ENCODE measurements around the gene FUT1. TPM values are rescaled to one million over a fixed set of nuclear protein-coding genes. Genes with fewer than 3 reads are reported as not detected.
"Not testable (repeated sequence)": the region's sequence is repeated elsewhere in the genome, so short reads cannot be mapped to it uniquely, and the experiment has no call there.

The FUT1 gene
- total and polyA plus RNA-seq, 2 donors (not counting 1 experiment from before 2014, with no cell fraction given): not detected

- Histone ChIP-seq H3K9ac (ENCODE audit: low read length) (no peak overlapping the region), H2AFZ (ENCODE audit: insufficient read depth, low read depth, low read length, poor library complexity, severe bottlenecking) (no peak overlapping the region), H3K9me3 (ENCODE audit: control extremely low read depth in 1 of 3, control insufficient read depth in 2 of 3, insufficient read depth in 1 of 3, low read length in 2 of 3) (no peaks in the 10 kb centered on the region), H3K79me2 (ENCODE audit: control insufficient read depth, insufficient read depth, low read length) (no peaks in the 10 kb centered on the region), H3K4me3 (ENCODE audit: control extremely low read depth in 1 of 5, extremely low read depth in 1 of 5, insufficient read depth in 1 of 5, low read depth in 2 of 5, low read length in 4 of 5) (no peak overlapping the region), H3K27ac (ENCODE audit: low read length in 2 of 2) (no peak overlapping the region), H3K4me2 (replicated peaks; ENCODE audit: low read depth, low read length, poor library complexity, severe bottlenecking) (no peak overlapping the region), H4K20me1 (ENCODE audit: control insufficient read depth, insufficient read depth, low read length, poor library complexity, severe bottlenecking) (no peaks in the 10 kb centered on the region), H3K4me1 (ENCODE audit: control insufficient read depth in 2 of 2, insufficient read depth in 2 of 2, low read length in 2 of 2) (peaks cover 3 to 10% of the 10 kb centered on the region in 2 donors), H3K36me3 (replicated peaks in 1 of 2; ENCODE audit: control extremely low read depth in 1 of 2, control insufficient read depth in 1 of 2, extremely low read depth in 1 of 2, insufficient read depth in 2 of 2, low read length in 1 of 2) (no peaks in the 10 kb centered on the region), H3K27me3 (replicated peaks in 1 of 4; ENCODE audit: control extremely low read depth in 1 of 4, control insufficient read depth in 3 of 4, insufficient read depth in 4 of 4, low read length in 3 of 4) (no peaks in the 10 kb centered on the region)
- intact Hi-C loops (cut with micrococcal nuclease): loop anchor here (2.0 kb wide), 1 partner anchor 973 kb away; the partner anchor contains the start of gene AP2A1
- ATAC-seq (ENCODE audit: low read depth) (no peak), DNase-seq (no peak)
- peak overlapping the region; percentile 50 for H3K27ac Mint-ChIP-seq
- no peak for TF ChIP-seq EZH2 (IDR thresholded peaks at IDR 0.05; ENCODE audit: borderline replicate concordance, insufficient read depth, low read depth, low read length, poor library complexity, severe bottlenecking)
- WGBS (ENCODE audit: insufficient coverage): 90% methylated on average over 6 of the region's 6 CpGs
- H3K4me3 Mint-ChIP-seq: peak overlapping the region; percentile 98
- no peaks in the 10 kb centered on the region for H3K27me3 Mint-ChIP-seq
- no peaks in the 10 kb centered on the region for H3K9me3 Mint-ChIP-seq (ENCODE audit: insufficient read depth)
- CTCF ChIA-PET: interaction anchor here (0.7 to 17.5 kb wide), 9 partner anchors 12 to 184 kb away, joined by 3 to 553 read pairs (median 8); partner anchors contain the start of genes BCAT2 and HSD17B14
- POLR2A ChIA-PET: interaction anchor here (0.6 to 2.1 kb wide), 3 partner anchors 43 to 177 kb away, joined by 5 to 8 read pairs (median 8); partner anchors contain the start of gene HSD17B14
- H3K4me1 Mint-ChIP-seq: peaks cover 11% of the 10 kb centered on the region
Measured at GRCh38 chr19:48794291-48794690, 41.9 kb upstream of the FUT1 start.

GRCh38 chr19:48793271-48793670 is 40.8 kb upstream of the FUT1 start:
- DNase-seq (no peak), ATAC-seq (ENCODE audit: low read depth) (no peak)
- H3K27me3 ChIP-seq (replicated peaks in 1 of 4; ENCODE audit: control extremely low read depth in 1 of 4, control insufficient read depth in 3 of 4, insufficient read depth in 4 of 4, low read length in 3 of 4): no peaks in the 10 kb centered on the region
- intact Hi-C loops (cut with micrococcal nuclease): no loop called here
- no peaks in the 10 kb centered on the region for H3K27me3 Mint-ChIP-seq
- H2AFZ ChIP-seq (ENCODE audit: insufficient read depth, low read depth, low read length, poor library complexity, severe bottlenecking): no peak overlapping the region
- no peak overlapping the region for H3K4me2 ChIP-seq (replicated peaks; ENCODE audit: low read depth, low read length, poor library complexity, severe bottlenecking)
- no peak overlapping the region for H3K4me3 Mint-ChIP-seq
- H3K36me3 ChIP-seq (replicated peaks in 1 of 2; ENCODE audit: control extremely low read depth in 1 of 2, control insufficient read depth in 1 of 2, extremely low read depth in 1 of 2, insufficient read depth in 2 of 2, low read length in 1 of 2): no peaks in the 10 kb centered on the region
- peaks cover 3 to 10% of the 10 kb centered on the region in 2 donors for H3K4me1 ChIP-seq (ENCODE audit: control insufficient read depth in 2 of 2, insufficient read depth in 2 of 2, low read length in 2 of 2)
- TF ChIP-seq CTCF (IDR thresholded peaks at IDR 0.05) (no peak), EZH2 (IDR thresholded peaks at IDR 0.05; ENCODE audit: borderline replicate concordance, insufficient read depth, low read depth, low read length, poor library complexity, severe bottlenecking) (no peak)
- H3K9me3 Mint-ChIP-seq (ENCODE audit: insufficient read depth): no peaks in the 10 kb centered on the region
- H3K4me1 Mint-ChIP-seq: peaks cover 11% of the 10 kb centered on the region
- no peaks in the 10 kb centered on the region for H3K9me3 ChIP-seq (ENCODE audit: control extremely low read depth in 1 of 3, control insufficient read depth in 2 of 3, insufficient read depth in 1 of 3, low read length in 2 of 3)
- no peak overlapping the region for H3K4me3 ChIP-seq (ENCODE audit: control extremely low read depth in 1 of 5, extremely low read depth in 1 of 5, insufficient read depth in 1 of 5, low read depth in 2 of 5, low read length in 4 of 5)
- no peaks in the 10 kb centered on the region for H3K79me2 ChIP-seq (ENCODE audit: control insufficient read depth, insufficient read depth, low read length)
- H4K20me1 ChIP-seq (ENCODE audit: control insufficient read depth, insufficient read depth, low read length, poor library complexity, severe bottlenecking): no peaks in the 10 kb centered on the region
- no peak overlapping the region for H3K27ac Mint-ChIP-seq
- ChIA-PET CTCF (interaction anchor here (1.0 to 17.5 kb wide), 4 partner anchors 17 to 200 kb away, joined by 3 to 553 read pairs (median 78); partner anchors contain the start of genes BCAT2, GYS1, HSD17B14 and RUVBL2), POLR2A (no interaction called here)
- 77% methylated on average over 4 of the region's 8 CpGs for WGBS (ENCODE audit: insufficient coverage)
- no peak overlapping the region for H3K9ac ChIP-seq (ENCODE audit: low read length)
- no peak overlapping the region for H3K27ac ChIP-seq (ENCODE audit: low read length in 2 of 2)

GRCh38 chr19:48787331-48787730 is 34.9 kb upstream of the FUT1 start:
- H3K4me3 ChIP-seq (ENCODE audit: control extremely low read depth in 1 of 5, extremely low read depth in 1 of 5, insufficient read depth in 1 of 5, low read depth in 2 of 5, low read length in 4 of 5); H3K36me3 ChIP-seq (replicated peaks in 1 of 2; ENCODE audit: control extremely low read depth in 1 of 2, control insufficient read depth in 1 of 2, extremely low read depth in 1 of 2, insufficient read depth in 2 of 2, low read length in 1 of 2); H3K27me3 ChIP-seq (replicated peaks in 1 of 4; ENCODE audit: control extremely low read depth in 1 of 4, control insufficient read depth in 3 of 4, insufficient read depth in 4 of 4, low read length in 3 of 4); H3K4me1 Mint-ChIP-seq; H3K4me2 ChIP-seq (replicated peaks; ENCODE audit: low read depth, low read length, poor library complexity, severe bottlenecking); H3K27ac ChIP-seq (ENCODE audit: low read length in 2 of 2); H2AFZ ChIP-seq (ENCODE audit: insufficient read depth, low read depth, low read length, poor library complexity, severe bottlenecking); DNase-seq; H3K4me1 ChIP-seq (ENCODE audit: control insufficient read depth in 2 of 2, insufficient read depth in 2 of 2, low read length in 2 of 2); ATAC-seq (ENCODE audit: low read depth); POLR2A ChIA-PET; H3K9me3 ChIP-seq (ENCODE audit: control extremely low read depth in 1 of 3, control insufficient read depth in 2 of 3, insufficient read depth in 1 of 3, low read length in 2 of 3); H3K79me2 ChIP-seq (ENCODE audit: control insufficient read depth, insufficient read depth, low read length); H3K9me3 Mint-ChIP-seq (ENCODE audit: insufficient read depth); H3K27me3 Mint-ChIP-seq; H3K4me3 Mint-ChIP-seq; H3K27ac Mint-ChIP-seq; H4K20me1 ChIP-seq (ENCODE audit: control insufficient read depth, insufficient read depth, low read length, poor library complexity, severe bottlenecking); H3K9ac ChIP-seq (ENCODE audit: low read length): not testable (repeated sequence)
- intact Hi-C loops (cut with micrococcal nuclease): loop anchor here (10.0 kb wide), 1 partner anchor 297 kb away; the partner anchor contains the start of gene SNRNP70
- 93% methylated on average over 8 of the region's 9 CpGs for WGBS (ENCODE audit: insufficient coverage)
- CTCF ChIA-PET: interaction anchor here (0.7 to 17.5 kb wide), 37 partner anchors 7 to 438 kb away, joined by 3 to 553 read pairs (median 5); partner anchors contain the start of genes CA11, FUT2, GYS1 and HSD17B14
